ENCODE measurements around the gene PAPOLB. TPM values are rescaled to one million over a fixed set of nuclear protein-coding genes. Genes with fewer than 3 reads are reported as not detected.

PAPOLB gene
- total RNA-seq, 1 experiment from 2014 or later = 0.31 TPM

GRCh38 chr7:4895766-4896165 lies 33.9 kb upstream of the PAPOLB start:
- Mint-ChIP-seq H3K36me3 (no peaks in the 10 kb centered on the region), H3K9me3 (peaks cover 10% of the 10 kb centered on the region), H3K4me3 (no peak overlapping the region), H3K27me3 (ENCODE audit: low read depth) (peaks cover 4% of the 10 kb centered on the region), H3K4me1 (peaks cover 12% of the 10 kb centered on the region), H3K27ac (no peak overlapping the region)
- ChIA-PET CTCF (interaction anchor here (1.4 to 4.3 kb wide), 2 partner anchors 12 to 78 kb away, joined by 5 to 21 read pairs; partner anchors contain the start of gene RADIL), POLR2A (no interaction called here)
- no peak for TF ChIP-seq USF1 (CRISPR knock-in tag; IDR thresholded peaks at IDR 0.05)
- TF ChIP-seq ZNF232 (CRISPR knock-in tag; IDR thresholded peaks at IDR 0.05) = no peak
- no peak for TF ChIP-seq ZNF396 (CRISPR knock-in tag; IDR thresholded peaks at IDR 0.05; ENCODE audit: borderline replicate concordance)
- no peak for TF ChIP-seq MLX (CRISPR knock-in tag; IDR thresholded peaks at IDR 0.05)
- TF ChIP-seq ZNF423 (CRISPR knock-in tag; IDR thresholded peaks at IDR 0.05) = no peak
- no peak for TF ChIP-seq PRRX2 (CRISPR knock-in tag; IDR thresholded peaks at IDR 0.05)
- TF ChIP-seq ATF6 (CRISPR knock-in tag; IDR thresholded peaks at IDR 0.05) = no peak
- no peak for TF ChIP-seq ZBTB43 (CRISPR knock-in tag; IDR thresholded peaks at IDR 0.05)
- no peak for TF ChIP-seq RORB (CRISPR knock-in tag; IDR thresholded peaks at IDR 0.05)
- TF ChIP-seq JAZF1 (CRISPR knock-in tag; IDR thresholded peaks at IDR 0.05) = no peak
- TF ChIP-seq E2F1 (CRISPR knock-in tag; IDR thresholded peaks at IDR 0.05) = no peak
- TF ChIP-seq SMAD4 (CRISPR knock-in tag; IDR thresholded peaks at IDR 0.05) = no peak
- TF ChIP-seq NR2C2 (CRISPR knock-in tag; IDR thresholded peaks at IDR 0.05) = no peak
- no peak for TF ChIP-seq AR (CRISPR knock-in tag; IDR thresholded peaks at IDR 0.05)
- ATAC-seq = no peak
- no peak for DNase-seq (ENCODE audit: low spot score)

GRCh38 chr7:4894482-4894881 lies 32.7 kb upstream of the PAPOLB start:
- peaks cover 10% of the 10 kb centered on the region for H3K9me3 Mint-ChIP-seq
- peaks cover 4% of the 10 kb centered on the region for H3K27me3 Mint-ChIP-seq (ENCODE audit: low read depth)
- ChIA-PET POLR2A (no interaction called here), CTCF (interaction anchor here (1.7 to 4.3 kb wide), 2 partner anchors 11 to 80 kb away, joined by 6 to 21 read pairs; partner anchors contain the start of gene RADIL)
- H3K27ac Mint-ChIP-seq = no peak overlapping the region
- H3K4me3 Mint-ChIP-seq = no peak overlapping the region
- no peaks in the 10 kb centered on the region for H3K36me3 Mint-ChIP-seq
- H3K4me1 Mint-ChIP-seq = peaks cover 12% of the 10 kb centered on the region
- ATAC-seq = peak; percentile 52; the same call in 1 of the 2 replicates
- DNase-seq (ENCODE audit: low spot score) = peak; percentile 22
- TF ChIP-seq ATF2 (CRISPR knock-in tag; IDR thresholded peaks at IDR 0.05; ENCODE audit: borderline replicate concordance, low read depth) = no peak
- TF ChIP-seq FOXJ3 (CRISPR knock-in tag; IDR thresholded peaks at IDR 0.05; ENCODE audit: borderline replicate concordance) = no peak
- no peak for TF ChIP-seq ZNF425 (CRISPR knock-in tag; conservative IDR thresholded peaks at IDR 0.05)
- TF ChIP-seq PREB (CRISPR knock-in tag; IDR thresholded peaks at IDR 0.05; ENCODE audit: borderline replicate concordance) = no peak
- TF ChIP-seq MYBL2 (CRISPR knock-in tag; IDR thresholded peaks at IDR 0.05) = no peak
- TF ChIP-seq ZNF317 (CRISPR knock-in tag; IDR thresholded peaks at IDR 0.05; ENCODE audit: borderline replicate concordance, low read depth) = no peak
